ENCODE data around the gene ELN.
A peak's percentile ranks its signal among the peaks of the same experiment; 100 is the strongest.

GRCh38 chr7:73985737-73986141, 42.2 kb upstream of the ELN start:
- TF ChIP-seq SUZ12 (IDR thresholded peaks at IDR 0.05; ENCODE audit: low read length) = no peak
- TF ChIP-seq CTCF (IDR thresholded peaks at IDR 0.05; ENCODE audit: control extremely low read depth in 1 of 3, insufficient read depth in 1 of 3, low read depth in 1 of 3, low read length in 3 of 3) = peak in 1 of 3 experiments; percentile 2; a peak in 1 of 4 replicates
- no peak for TF ChIP-seq EP300 (IDR thresholded peaks at IDR 0.05; ENCODE audit: borderline replicate concordance in 1 of 2, low read depth in 2 of 2, low read length in 2 of 2)
- no peak for TF ChIP-seq NANOG (IDR thresholded peaks at IDR 0.05; ENCODE audit: insufficient read depth, low read depth, low read length, poor library complexity, severe bottlenecking)
- TF ChIP-seq EZH2 (IDR thresholded peaks at IDR 0.05; ENCODE audit: low read depth, low read length, severe bottlenecking) = no peak
- TF ChIP-seq TEAD4 (IDR thresholded peaks at IDR 0.05; ENCODE audit: low read depth, low read length) = no peak
